Daoy (cell line): ENCODE results near the gene NCSTN. TPM values are rescaled to one million over a fixed set of nuclear protein-coding genes. Genes with fewer than 3 reads are reported as not detected.

Experiments used
- DNase-seq: peaks from one replicate; pipeline ENCODE4 v3.0.0-alpha.2; 2015; ENCODE audit warnings: low read depth
- total RNA-seq: library from RNA; depleted of rRNA; stranded (reverse); fragments of >200 nt; shearing (Covaris generic); gene quantifications from 2 replicates; pipeline ENCODE4 v1.2.3, GENCODE V29; 2014; rRNA removed

Gene NCSTN
- total RNA-seq, 1 experiment from 2014 or later = 52.0 TPM

DNA sequence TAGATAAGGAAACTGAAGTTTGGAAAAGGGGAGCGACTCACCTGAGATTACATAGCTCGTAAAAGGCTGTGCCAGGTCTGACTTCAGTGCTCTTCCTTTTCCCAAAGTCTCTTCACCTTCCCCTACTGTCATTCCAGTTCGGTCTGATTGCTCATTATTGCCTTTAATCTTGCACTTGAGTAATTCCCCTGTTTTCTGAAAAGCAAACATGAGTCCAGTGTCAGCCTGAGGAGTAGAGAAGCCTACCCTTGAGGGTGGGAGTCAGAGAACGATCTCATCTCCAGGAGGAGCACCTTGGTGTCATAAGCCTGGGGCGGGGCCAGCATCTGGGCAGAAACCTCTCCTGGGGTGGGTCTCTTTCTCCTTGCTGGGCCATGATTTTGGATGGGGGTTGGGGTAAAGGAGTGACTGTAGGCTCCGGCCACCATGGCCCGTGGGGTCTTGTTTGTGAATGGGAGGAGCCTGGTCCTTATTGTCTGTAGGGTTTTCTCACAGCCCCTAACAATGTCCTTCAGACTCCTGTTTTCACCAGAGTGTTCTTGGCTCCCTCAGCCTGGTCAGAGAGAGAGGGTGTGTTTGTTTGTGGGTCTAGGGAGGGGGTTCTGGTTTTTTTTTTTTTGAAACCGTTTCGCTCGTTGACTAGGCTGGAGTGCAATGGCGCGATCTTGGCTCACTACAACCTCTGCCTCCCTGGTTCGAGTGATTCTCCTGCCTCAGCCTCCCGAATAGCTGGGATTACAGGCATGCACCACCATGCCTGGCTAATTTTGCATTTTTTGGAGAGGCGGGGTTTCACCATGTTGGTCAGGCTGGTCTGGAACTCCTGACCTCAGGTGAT lies 63.2 kb downstream of the NCSTN start:
- DNase-seq = no peak

DNA sequence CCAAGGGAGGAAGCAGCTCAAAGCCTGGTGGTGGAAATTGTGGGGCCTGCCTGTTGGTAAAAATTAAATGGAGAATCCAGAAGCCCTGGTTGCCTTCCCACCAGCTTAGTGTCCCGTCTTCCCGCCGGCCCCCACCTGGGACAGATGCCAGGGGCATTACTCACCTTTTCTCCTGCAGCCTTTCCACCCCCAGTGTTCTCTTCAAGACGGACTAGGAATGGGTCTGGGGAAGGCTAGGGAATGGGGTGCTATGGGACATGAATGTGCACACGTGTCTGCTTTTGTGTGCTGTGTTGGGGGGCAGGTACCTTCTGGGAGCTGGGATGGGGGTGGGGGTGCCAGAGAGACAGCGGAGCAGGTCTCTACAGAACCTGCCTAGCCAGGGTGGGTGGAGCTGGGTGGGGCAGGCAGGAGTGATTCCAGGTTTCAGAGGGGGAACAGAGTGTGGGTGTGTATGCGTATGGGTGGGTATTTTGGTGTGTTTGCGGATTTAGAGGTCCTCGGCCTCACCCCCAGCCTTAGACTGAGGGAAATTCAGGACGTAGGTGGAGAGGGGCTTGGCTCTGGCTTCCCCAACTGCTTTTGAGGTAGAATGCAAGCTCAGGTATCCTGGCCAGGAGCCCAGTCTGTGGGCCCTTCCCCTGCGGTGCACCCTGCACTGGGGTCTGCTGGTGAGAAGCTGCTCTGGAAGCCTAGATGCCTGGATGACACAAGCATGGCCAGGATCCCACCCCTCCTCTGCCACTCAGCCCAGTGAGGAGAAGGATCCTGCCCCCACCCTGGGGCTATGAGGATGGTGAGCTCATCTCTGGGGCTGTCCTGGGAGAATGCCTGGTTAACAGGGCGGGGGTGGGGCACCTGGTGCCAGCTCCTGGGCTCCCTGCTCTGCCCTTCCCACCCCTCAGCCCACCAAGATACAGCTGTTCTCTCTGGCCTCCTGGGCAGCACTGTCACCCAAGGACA lies 64.9 kb downstream of the NCSTN start:
- DNase-seq = peak; percentile 81

Other genes with a start within 250 kb of the NCSTN start
- gene IGSF8, start 244.8 kb upstream of the NCSTN start, total RNA-seq = 26.0 and 27.6 TPM in 2 replicates
- gene ATP1A2, start 227.6 kb upstream of the NCSTN start, total RNA-seq = not detected in 2 replicates
- not detected in 2 replicates for gene ATP1A4, start 191.8 kb upstream of the NCSTN start, total RNA-seq
- not detected in 2 replicates for gene CASQ1, start 152.8 kb upstream of the NCSTN start, total RNA-seq
- 51.9 and 57.7 TPM in 2 replicates for gene PEA15, start 138.0 kb upstream of the NCSTN start, total RNA-seq
- gene DCAF8, start 80.8 kb upstream of the NCSTN start, total RNA-seq = 32.1 and 58.1 TPM in 2 replicates
- 70.1 and 90.3 TPM in 2 replicates for gene PEX19, start 58.2 kb upstream of the NCSTN start, total RNA-seq
- gene COPA, start 133 bp upstream of the NCSTN start, total RNA-seq = 137 and 168 TPM in 2 replicates
- not detected in 2 replicates for gene NHLH1, start 23.7 kb downstream of the NCSTN start, total RNA-seq
- 1.9 and 2.0 TPM in 2 replicates for gene VANGL2, start 57.2 kb downstream of the NCSTN start, total RNA-seq
- gene SLAMF6, start 179.9 kb downstream of the NCSTN start, total RNA-seq = not detected in 2 replicates
- not detected in 2 replicates for gene CD84, start 236.1 kb downstream of the NCSTN start, total RNA-seq